ENCODE data around the gene DTD2.

DNA sequence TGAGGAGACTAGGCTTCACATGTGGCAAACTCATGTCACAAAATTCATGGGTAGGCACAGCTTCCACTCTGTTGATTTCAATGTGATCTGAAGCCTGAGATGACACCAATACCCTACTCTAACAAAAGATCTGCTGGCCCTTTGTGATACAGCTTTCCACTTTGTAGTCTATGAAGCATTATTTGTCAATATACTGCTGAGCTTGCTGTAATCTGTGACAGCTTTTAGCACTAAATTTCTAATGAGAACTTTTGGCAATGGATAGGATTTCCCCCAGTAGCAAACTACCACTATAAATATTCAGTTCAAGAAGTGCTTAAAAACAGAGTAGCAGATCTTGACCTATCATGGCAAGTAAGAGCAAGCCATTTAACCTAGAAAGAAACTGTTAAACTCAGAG, 31.4 kb downstream of the DTD2 start:
- TF ChIP-seq, protein P1, sequence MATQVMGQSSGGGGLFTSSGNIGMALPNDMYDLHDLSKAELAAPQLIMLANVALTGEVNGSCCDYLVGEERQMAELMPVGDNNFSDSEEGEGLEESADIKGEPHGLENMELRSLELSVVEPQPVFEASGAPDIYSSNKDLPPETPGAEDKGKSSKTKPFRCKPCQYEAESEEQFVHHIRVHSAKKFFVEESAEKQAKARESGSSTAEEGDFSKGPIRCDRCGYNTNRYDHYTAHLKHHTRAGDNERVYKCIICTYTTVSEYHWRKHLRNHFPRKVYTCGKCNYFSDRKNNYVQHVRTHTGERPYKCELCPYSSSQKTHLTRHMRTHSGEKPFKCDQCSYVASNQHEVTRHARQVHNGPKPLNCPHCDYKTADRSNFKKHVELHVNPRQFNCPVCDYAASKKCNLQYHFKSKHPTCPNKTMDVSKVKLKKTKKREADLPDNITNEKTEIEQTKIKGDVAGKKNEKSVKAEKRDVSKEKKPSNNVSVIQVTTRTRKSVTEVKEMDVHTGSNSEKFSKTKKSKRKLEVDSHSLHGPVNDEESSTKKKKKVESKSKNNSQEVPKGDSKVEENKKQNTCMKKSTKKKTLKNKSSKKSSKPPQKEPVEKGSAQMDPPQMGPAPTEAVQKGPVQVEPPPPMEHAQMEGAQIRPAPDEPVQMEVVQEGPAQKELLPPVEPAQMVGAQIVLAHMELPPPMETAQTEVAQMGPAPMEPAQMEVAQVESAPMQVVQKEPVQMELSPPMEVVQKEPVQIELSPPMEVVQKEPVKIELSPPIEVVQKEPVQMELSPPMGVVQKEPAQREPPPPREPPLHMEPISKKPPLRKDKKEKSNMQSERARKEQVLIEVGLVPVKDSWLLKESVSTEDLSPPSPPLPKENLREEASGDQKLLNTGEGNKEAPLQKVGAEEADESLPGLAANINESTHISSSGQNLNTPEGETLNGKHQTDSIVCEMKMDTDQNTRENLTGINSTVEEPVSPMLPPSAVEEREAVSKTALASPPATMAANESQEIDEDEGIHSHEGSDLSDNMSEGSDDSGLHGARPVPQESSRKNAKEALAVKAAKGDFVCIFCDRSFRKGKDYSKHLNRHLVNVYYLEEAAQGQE (IDR thresholded peaks at IDR 0.05; ENCODE audit: insufficient read depth in 1 of 2, low read depth in 2 of 2, low read length in 2 of 2) = no peak
- no peak for TF ChIP-seq POLR2AphosphoS5 (IDR thresholded peaks at IDR 0.05; ENCODE audit: low read depth, low read length)

Measured in PFSK-1 (cell line).